Hematopoietic multipotent progenitor cell treated with erythropoietin and hydrocortisone succinate and interleukin-3 and kit ligand, for 4 days (in vitro differentiated cells): ENCODE results near the gene AGAP1.
"Not testable (repeated sequence)": the region's sequence is repeated elsewhere in the genome, so short reads cannot be mapped to it uniquely, and the experiment has no call there.

ENCODE experiments used
- DNase-seq: peaks from one replicate; pipeline ENCODE4 v3.0.0-alpha.2; 2015

Gene AGAP1

GRCh38 chr2:235934774-235935484 is 441.1 kb downstream of the AGAP1 start:
- no peak for DNase-seq

GRCh38 chr2:235935773-235936172 is 441.9 kb downstream of the AGAP1 start:
- DNase-seq: no peak

GRCh38 chr2:235936493-235936892 is 442.6 kb downstream of the AGAP1 start:
- peak; percentile 15 for DNase-seq

GRCh38 chr2:235937087-235937486 is 443.2 kb downstream of the AGAP1 start:
- DNase-seq: no peak

GRCh38 chr2:235937526-235937925 is 443.7 kb downstream of the AGAP1 start:
- DNase-seq: no peak

- DNase-seq: no peak
Observed at GRCh38 chr2:235937936-235938335, 444.1 kb downstream of the AGAP1 start.

- no peak for DNase-seq
Observed at GRCh38 chr2:235938611-235939010, 444.8 kb downstream of the AGAP1 start.

GRCh38 chr2:235939471-235939870 is 445.6 kb downstream of the AGAP1 start:
- DNase-seq: no peak

GRCh38 chr2:235940330-235940729 is 446.5 kb downstream of the AGAP1 start:
- DNase-seq: no peak

GRCh38 chr2:235944591-235944990 is 450.7 kb downstream of the AGAP1 start:
- no peak for DNase-seq

GRCh38 chr2:235945608-235946140 is 451.8 kb downstream of the AGAP1 start:
- DNase-seq: no peak

GRCh38 chr2:235946590-235946989 is 452.7 kb downstream of the AGAP1 start:
- no peak for DNase-seq

GRCh38 chr2:235947055-235947454 is 453.2 kb downstream of the AGAP1 start:
- DNase-seq: not testable (repeated sequence)

- DNase-seq: no peak
Observed at GRCh38 chr2:235949567-235950472, 456.0 kb downstream of the AGAP1 start.

GRCh38 chr2:235950473-235950809 is 456.6 kb downstream of the AGAP1 start:
- DNase-seq: no peak

- DNase-seq: no peak
Observed at GRCh38 chr2:235951493-235951892, 457.6 kb downstream of the AGAP1 start.

- peak; percentile 12 for DNase-seq
Observed at GRCh38 chr2:235951982-235952381, 458.1 kb downstream of the AGAP1 start.

GRCh38 chr2:235952714-235953113 is 458.9 kb downstream of the AGAP1 start:
- no peak for DNase-seq

GRCh38 chr2:235954281-235954680 is 460.4 kb downstream of the AGAP1 start:
- no peak for DNase-seq

GRCh38 chr2:235954888-235955480 is 461.1 kb downstream of the AGAP1 start:
- DNase-seq: no peak

- no peak for DNase-seq
Observed at GRCh38 chr2:235955664-235956063, 461.8 kb downstream of the AGAP1 start.

- DNase-seq: no peak
Observed at GRCh38 chr2:235956281-235956970, 462.6 kb downstream of the AGAP1 start.

GRCh38 chr2:235957251-235957650 is 463.4 kb downstream of the AGAP1 start:
- DNase-seq: no peak
